Mucosa of descending colon (tissue), 3 donors: ENCODE results near the gene CHD2. TPM values are rescaled to one million over a fixed set of nuclear protein-coding genes. Genes with fewer than 3 reads are reported as not detected.

Experiments used
- ATAC-seq: fragments of 200-7000 bp; cut with Tn5 transposase; one replicate; pipeline ENCODE4 v1.9.1; 2020; ENCODE audit warnings: mild to moderate bottlenecking, moderate library complexity
- DNase-seq, 3 donors: peaks; one replicate each; pipeline ENCODE4 v3.0.0-alpha.2; 2020
- H3K36me3 ChIP-seq: fragments of 200-600 bp; one replicate; pipeline ENCODE4 v1.8.0; 2021; ENCODE audit warnings: low read depth, mild to moderate bottlenecking
- H3K4me1 ChIP-seq: fragments of 200-600 bp; one replicate; pipeline ENCODE4 v1.8.0; 2021; ENCODE audit warnings: low read depth, mild to moderate bottlenecking
- H3K4me3 ChIP-seq: fragments of 200-600 bp; one replicate; pipeline ENCODE4 v1.8.0; 2021; ENCODE audit warnings: mild to moderate bottlenecking
- H3K9me3 ChIP-seq: fragments of 200-600 bp; one replicate; pipeline ENCODE4 v1.8.0; 2021; ENCODE audit warnings: mild to moderate bottlenecking
- intact Hi-C, 2 donors: fragments of 100-400 bp; cut with DNase I in 1 of 2; cut with micrococcal nuclease in 1 of 2; formaldehyde crosslinking; loops; one replicate each; pipeline versions ENCODE4 v1.11.0 to v1.11.1; 2022; cut with DNase I, micrococcal nuclease
- total RNA-seq, 3 donors: library from RNA; stranded (reverse); fragmentation: NEBNext Ultra II Directional in 2 of 3; extraction: Animal tissue kit (Norgen Biotek cat#: 25700) in 2 of 3; gene quantifications; one replicate each; pipeline versions ENCODE4 v1.2.1 to v1.2.4, GENCODE V29; 2021 to 2023
- TF ChIP-seq, protein P1 (sequence below): fragments of 200-600 bp; IDR thresholded peaks from one replicate; pipeline ENCODE4 v1.8.0; 2022; ENCODE audit warnings: antibody characterized with exemption, mild to moderate bottlenecking
- donor health status: DM: no; HTN: no; CAD: no; lungs with moderate emphysema.
- donor health status: DM: no; HTN: no; CAD: no.
- donor health status: DM: no; HTN: yes; CAD: no.

Gene CHD2
- total RNA-seq, 3 donors from 2014 or later = 86.2 to 128 (median 110) TPM

GRCh38 chr15:92981333-92981732 is 81.2 kb downstream of the CHD2 start:
- Histone ChIP-seq H3K4me1 (no peaks in the 10 kb centered on the region), H3K4me3 (no peak overlapping the region), H3K36me3 (peaks cover 35% of the 10 kb centered on the region), H3K9me3 (no peaks in the 10 kb centered on the region)
- no peak for DNase-seq
- no peak for ATAC-seq
- TF ChIP-seq, protein P1, sequence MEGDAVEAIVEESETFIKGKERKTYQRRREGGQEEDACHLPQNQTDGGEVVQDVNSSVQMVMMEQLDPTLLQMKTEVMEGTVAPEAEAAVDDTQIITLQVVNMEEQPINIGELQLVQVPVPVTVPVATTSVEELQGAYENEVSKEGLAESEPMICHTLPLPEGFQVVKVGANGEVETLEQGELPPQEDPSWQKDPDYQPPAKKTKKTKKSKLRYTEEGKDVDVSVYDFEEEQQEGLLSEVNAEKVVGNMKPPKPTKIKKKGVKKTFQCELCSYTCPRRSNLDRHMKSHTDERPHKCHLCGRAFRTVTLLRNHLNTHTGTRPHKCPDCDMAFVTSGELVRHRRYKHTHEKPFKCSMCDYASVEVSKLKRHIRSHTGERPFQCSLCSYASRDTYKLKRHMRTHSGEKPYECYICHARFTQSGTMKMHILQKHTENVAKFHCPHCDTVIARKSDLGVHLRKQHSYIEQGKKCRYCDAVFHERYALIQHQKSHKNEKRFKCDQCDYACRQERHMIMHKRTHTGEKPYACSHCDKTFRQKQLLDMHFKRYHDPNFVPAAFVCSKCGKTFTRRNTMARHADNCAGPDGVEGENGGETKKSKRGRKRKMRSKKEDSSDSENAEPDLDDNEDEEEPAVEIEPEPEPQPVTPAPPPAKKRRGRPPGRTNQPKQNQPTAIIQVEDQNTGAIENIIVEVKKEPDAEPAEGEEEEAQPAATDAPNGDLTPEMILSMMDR = no peak
- intact Hi-C loops = no loop called here

DNA sequence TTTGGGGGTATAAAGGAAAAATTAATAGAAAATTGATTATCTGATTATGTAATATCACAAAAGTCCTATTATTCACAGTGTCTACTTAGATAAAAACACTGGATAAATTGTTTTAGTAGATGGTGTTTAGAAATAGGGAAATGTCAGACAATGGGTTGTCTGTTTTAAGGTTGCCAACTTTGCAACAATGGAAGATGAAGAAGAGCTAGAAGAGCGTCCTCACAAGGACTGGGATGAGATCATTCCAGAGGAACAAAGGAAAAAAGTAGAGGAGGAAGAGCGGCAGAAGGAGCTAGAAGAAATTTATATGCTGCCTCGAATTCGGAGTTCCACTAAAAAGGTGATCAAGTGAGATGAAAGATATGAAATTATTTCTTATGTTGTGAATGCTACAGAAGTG is 84.0 kb downstream of the CHD2 start:
- intact Hi-C loops = no loop called here
- H3K4me3 ChIP-seq = no peak overlapping the region
- ATAC-seq (no peak), DNase-seq (no peak)
- H3K36me3 ChIP-seq = peaks cover 33% of the 10 kb centered on the region
- TF ChIP-seq, protein P1 = no peak
- H3K4me1 ChIP-seq = no peaks in the 10 kb centered on the region
- H3K9me3 ChIP-seq = no peaks in the 10 kb centered on the region

DNA sequence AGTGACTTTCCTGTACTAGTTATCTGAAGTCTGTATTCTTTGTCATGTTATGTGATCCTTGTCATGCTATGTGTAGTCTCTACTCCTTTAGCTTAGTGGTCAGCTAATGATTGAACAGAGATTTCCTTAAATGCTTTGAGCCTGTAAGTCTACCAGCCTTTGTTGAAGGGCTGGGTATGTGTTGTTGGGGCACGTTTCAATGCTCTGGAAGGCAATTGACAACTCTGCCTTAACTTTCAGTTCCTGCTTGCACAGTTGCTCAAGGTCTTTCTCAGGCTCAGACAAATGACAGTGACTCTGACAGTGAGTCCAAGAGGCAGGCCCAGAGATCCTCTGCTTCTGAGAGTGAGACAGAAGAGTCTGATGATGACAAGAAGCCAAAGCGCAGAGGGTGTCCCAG is 89.3 kb downstream of the CHD2 start:
- DNase-seq (no peak), ATAC-seq (no peak)
- TF ChIP-seq, protein P1 = no peak
- Histone ChIP-seq H3K4me3 (no peak overlapping the region), H3K4me1 (no peaks in the 10 kb centered on the region), H3K9me3 (no peaks in the 10 kb centered on the region), H3K36me3 (peaks cover 24% of the 10 kb centered on the region)
- intact Hi-C loops = no loop called here

- no peak for ATAC-seq
- no peaks in the 10 kb centered on the region for H3K4me1 ChIP-seq
- H3K4me3 ChIP-seq = no peak overlapping the region
- intact Hi-C loops = no loop called here
- TF ChIP-seq, protein P1 = no peak
- peaks cover 19% of the 10 kb centered on the region for H3K36me3 ChIP-seq
- H3K9me3 ChIP-seq = no peaks in the 10 kb centered on the region
- DNase-seq = no peak
Observed at GRCh38 chr15:92990031-92990430, 89.9 kb downstream of the CHD2 start.

- TF ChIP-seq, protein P1 = no peak
- no peak overlapping the region for H3K4me3 ChIP-seq
- peaks cover 23% of the 10 kb centered on the region for H3K36me3 ChIP-seq
- DNase-seq (no peak), ATAC-seq (no peak)
- no peaks in the 10 kb centered on the region for H3K9me3 ChIP-seq
- H3K4me1 ChIP-seq = no peaks in the 10 kb centered on the region
- intact Hi-C loops = no loop called here
Observed at GRCh38 chr15:92992720-92993119, 92.6 kb downstream of the CHD2 start.

GRCh38 chr15:92997821-92998220 is 97.7 kb downstream of the CHD2 start:
- peaks cover 22% of the 10 kb centered on the region for H3K36me3 ChIP-seq

More at GRCh38 chr15:92997821-92998220, 97.7 kb downstream of the CHD2 start:
- H3K4me3 ChIP-seq = no peak overlapping the region
- intact Hi-C loops = no loop called here
- H3K9me3 ChIP-seq = no peaks in the 10 kb centered on the region
- no peaks in the 10 kb centered on the region for H3K4me1 ChIP-seq
- ATAC-seq (no peak), DNase-seq (no peak)
- TF ChIP-seq, protein P1 = no peak
